ENCODE measurements around the gene NR0B2. TPM values are rescaled to one million over a fixed set of nuclear protein-coding genes. Genes with fewer than 3 reads are reported as not detected.

Gene NR0B2
- total RNA-seq, 1 donor from 2014 or later: not detected

DNA sequence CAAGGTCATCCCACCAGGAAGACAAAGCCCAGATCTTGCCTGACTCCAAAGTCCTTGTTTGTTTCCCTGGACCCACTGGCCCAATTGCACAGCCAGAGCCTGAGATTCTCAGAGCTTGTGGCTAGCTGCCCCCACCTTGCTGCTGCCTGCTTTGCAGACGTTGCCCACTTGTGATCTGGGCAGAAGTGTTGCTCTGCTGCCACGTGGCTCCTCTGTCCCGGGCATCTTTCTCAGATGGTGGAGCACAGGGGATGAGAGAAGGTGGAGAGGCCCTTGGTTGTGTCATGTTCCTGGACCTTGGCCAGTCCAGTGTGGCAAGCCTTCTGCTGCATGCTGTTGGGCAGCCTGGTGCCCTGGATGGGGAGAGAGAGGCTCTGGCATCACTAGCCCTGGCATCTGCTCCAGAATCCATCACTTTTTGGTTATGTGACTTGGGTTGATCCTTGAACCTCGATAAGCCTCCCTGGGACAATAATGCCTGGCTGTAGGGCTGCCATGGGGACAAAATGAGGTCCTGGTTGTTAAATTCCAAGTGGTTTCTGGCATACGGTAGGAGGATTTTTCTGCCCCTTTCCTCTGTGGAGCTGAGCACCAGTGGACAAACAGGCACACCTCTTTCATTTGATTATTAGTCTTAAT lies 1.5 kb upstream of the NR0B2 start:
- no peak for DNase-seq (ENCODE audit: extremely low spot score in 2 of 2)

DNA sequence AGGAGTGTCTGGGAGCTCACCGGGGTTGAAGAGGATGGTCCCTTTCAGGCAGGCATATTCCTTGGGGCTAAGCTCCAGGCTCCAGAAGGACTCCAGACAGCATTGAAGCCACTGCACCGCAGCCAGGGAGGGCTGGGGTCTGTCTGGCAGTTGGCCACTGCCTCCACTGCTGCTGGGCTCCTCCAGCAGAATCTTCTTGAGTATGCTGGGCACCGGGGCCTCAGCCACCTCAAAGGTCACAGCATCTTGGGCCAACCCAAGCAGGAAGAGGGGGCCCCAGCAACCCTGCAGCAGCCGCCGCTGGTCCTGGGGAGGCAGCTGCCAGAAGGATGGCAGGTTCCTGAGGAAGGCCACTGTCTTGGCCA lies 404 bp downstream of the NR0B2 start:
- TF ChIP-seq POLR2A (IDR thresholded peaks at IDR 0.05) (no peak), POLR2AphosphoS5 (IDR thresholded peaks at IDR 0.05; ENCODE audit: insufficient read depth in 1 of 2, low read depth in 1 of 2) (no peak)
- TF ChIP-seq, protein P1, sequence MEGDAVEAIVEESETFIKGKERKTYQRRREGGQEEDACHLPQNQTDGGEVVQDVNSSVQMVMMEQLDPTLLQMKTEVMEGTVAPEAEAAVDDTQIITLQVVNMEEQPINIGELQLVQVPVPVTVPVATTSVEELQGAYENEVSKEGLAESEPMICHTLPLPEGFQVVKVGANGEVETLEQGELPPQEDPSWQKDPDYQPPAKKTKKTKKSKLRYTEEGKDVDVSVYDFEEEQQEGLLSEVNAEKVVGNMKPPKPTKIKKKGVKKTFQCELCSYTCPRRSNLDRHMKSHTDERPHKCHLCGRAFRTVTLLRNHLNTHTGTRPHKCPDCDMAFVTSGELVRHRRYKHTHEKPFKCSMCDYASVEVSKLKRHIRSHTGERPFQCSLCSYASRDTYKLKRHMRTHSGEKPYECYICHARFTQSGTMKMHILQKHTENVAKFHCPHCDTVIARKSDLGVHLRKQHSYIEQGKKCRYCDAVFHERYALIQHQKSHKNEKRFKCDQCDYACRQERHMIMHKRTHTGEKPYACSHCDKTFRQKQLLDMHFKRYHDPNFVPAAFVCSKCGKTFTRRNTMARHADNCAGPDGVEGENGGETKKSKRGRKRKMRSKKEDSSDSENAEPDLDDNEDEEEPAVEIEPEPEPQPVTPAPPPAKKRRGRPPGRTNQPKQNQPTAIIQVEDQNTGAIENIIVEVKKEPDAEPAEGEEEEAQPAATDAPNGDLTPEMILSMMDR (IDR thresholded peaks at IDR 0.05): no peak
- no peaks in the 10 kb centered on the region for H3K36me3 ChIP-seq
- H3K27ac ChIP-seq: no peak overlapping the region
- no peaks in the 10 kb centered on the region for H3K27me3 ChIP-seq
- intact Hi-C loops (cut with DNase I): no loop called here
- H3K4me1 ChIP-seq: no peaks in the 10 kb centered on the region
- DNase-seq (ENCODE audit: extremely low spot score in 2 of 2): no peak
- H3K4me3 ChIP-seq: no peak overlapping the region
- H3K9me3 ChIP-seq: no peaks in the 10 kb centered on the region

More for the DNA sequence above, 1.5 kb upstream of the NR0B2 start:
- intact Hi-C loops (cut with DNase I): no loop called here
- no peak overlapping the region for H3K4me3 ChIP-seq
- no peak overlapping the region for H3K27ac ChIP-seq
- H3K27me3 ChIP-seq: no peaks in the 10 kb centered on the region
- no peaks in the 10 kb centered on the region for H3K9me3 ChIP-seq
- TF ChIP-seq POLR2A (IDR thresholded peaks at IDR 0.05): no peak
- H3K36me3 ChIP-seq: no peaks in the 10 kb centered on the region
- no peaks in the 10 kb centered on the region for H3K4me1 ChIP-seq

DNA sequence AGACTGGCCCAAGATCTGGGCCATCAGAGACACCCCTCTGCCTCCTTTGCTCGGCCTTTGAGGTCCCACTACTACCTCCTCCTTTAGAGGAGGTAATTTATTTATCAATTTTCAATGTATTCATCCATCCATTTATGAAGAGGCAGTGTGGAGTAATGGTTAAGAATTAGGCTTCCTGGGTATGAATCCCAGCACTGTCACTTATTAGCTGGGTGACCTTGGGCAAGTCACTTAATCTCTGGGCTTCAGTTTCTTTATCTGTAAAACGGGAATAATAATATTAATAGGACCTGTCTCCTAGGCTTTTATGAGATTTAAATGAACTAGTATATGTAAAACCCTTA lies 1.7 kb downstream of the NR0B2 start:
- H3K27me3 ChIP-seq: no peaks in the 10 kb centered on the region
- no peaks in the 10 kb centered on the region for H3K4me1 ChIP-seq
- no peak for DNase-seq (ENCODE audit: extremely low spot score in 2 of 2)
- no peaks in the 10 kb centered on the region for H3K36me3 ChIP-seq
- intact Hi-C loops (cut with DNase I): no loop called here
- H3K9me3 ChIP-seq: no peaks in the 10 kb centered on the region
- H3K27ac ChIP-seq: no peak overlapping the region
- H3K4me3 ChIP-seq: no peak overlapping the region
- TF ChIP-seq POLR2AphosphoS5 (IDR thresholded peaks at IDR 0.05; ENCODE audit: insufficient read depth in 1 of 2, low read depth in 1 of 2) (no peak), POLR2A (IDR thresholded peaks at IDR 0.05) (no peak)
- TF ChIP-seq, protein P1 (IDR thresholded peaks at IDR 0.05): no peak

DNA sequence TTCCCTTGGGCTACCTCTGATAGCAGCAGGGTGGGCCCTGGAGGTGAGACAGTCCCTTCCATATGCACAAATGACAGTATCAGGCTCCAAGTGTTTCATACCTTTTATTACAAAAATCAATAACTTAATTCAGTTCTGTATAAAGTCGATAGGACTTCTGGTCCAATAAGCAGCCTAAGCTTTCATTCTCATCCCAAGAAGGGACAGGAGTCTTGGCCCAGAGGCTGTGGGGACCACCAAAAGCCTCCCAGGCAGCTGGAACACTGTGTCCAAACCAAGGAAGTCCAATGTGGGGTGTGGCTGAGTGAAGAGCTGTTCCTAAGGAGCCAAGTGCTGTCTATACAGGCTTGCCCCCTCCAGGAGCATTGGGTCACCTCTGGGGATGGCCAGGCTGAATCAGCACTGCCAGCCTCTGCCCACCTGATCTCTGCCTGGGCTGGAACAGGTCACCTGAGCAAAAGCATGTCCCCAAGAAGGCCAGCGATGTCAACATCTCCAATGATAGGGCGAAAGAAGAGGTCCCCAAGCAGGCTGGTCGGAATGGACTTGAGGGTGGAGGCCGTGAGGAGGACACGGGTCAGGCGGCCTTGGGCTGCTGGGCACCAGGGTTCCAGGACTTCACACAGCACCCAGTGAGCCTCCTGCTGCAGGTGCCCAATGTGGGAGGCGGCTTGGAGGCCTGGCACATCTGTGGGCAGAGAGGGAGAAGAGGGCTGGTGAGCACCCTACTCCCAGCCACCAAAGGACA lies 2.2 kb downstream of the NR0B2 start:
- no peak for TF ChIP-seq POLR2A (IDR thresholded peaks at IDR 0.05)
- TF ChIP-seq, protein P1 (IDR thresholded peaks at IDR 0.05): no peak
- TF ChIP-seq POLR2AphosphoS5 (IDR thresholded peaks at IDR 0.05; ENCODE audit: insufficient read depth in 1 of 2, low read depth in 1 of 2): no peak
- DNase-seq (ENCODE audit: extremely low spot score in 2 of 2): no peak
- Histone ChIP-seq H3K27ac (no peak overlapping the region), H3K4me1 (no peaks in the 10 kb centered on the region), H3K27me3 (no peaks in the 10 kb centered on the region), H3K4me3 (no peak overlapping the region), H3K36me3 (no peaks in the 10 kb centered on the region), H3K9me3 (no peaks in the 10 kb centered on the region)
- intact Hi-C loops (cut with DNase I): no loop called here

DNA sequence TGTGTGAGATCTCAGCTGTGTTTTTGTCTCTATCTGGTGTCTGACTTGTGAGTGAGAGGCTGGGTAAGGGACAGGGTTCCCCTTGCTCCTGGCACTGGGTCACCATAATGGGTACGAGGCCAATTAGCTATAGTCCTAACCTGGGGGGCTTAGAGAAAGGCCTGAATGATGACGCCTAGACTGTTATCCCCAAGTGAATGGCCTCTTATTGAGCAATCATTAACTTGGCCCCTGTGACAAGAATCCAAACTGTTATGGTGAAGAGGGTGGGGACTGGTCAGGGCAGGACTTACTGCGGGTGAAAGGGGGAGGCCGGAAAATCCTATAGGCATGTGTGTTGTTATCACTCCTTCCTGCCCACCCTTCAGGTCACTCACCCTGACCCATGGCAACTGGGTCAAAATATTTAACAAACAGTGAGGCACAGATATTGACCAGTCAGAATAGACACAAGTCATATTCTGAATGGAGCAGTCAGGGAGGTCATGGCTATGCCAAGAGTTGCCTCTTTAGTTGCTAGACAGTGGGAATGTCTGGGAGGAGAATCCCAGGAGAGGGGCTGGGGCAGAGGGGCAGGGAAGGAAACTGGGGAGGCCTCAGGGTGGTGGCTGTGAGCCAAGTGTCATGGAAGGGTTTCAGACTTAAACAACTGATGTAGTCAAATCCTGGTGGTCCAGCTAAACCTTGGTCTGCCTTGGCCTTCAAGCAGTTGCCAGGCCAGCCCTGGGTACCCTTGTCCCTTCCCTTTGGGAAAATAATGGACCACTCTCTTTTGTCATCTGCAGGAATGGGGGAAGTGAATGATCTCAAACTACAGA lies 3.2 kb downstream of the NR0B2 start:
- TF ChIP-seq, protein P1 (IDR thresholded peaks at IDR 0.05): no peak
- TF ChIP-seq POLR2A (IDR thresholded peaks at IDR 0.05) (no peak), POLR2AphosphoS5 (IDR thresholded peaks at IDR 0.05; ENCODE audit: insufficient read depth in 1 of 2, low read depth in 1 of 2) (no peak)
- Histone ChIP-seq H3K9me3 (no peaks in the 10 kb centered on the region), H3K27ac (no peak overlapping the region), H3K4me3 (no peak overlapping the region), H3K27me3 (no peaks in the 10 kb centered on the region), H3K36me3 (no peaks in the 10 kb centered on the region), H3K4me1 (no peaks in the 10 kb centered on the region)
- no peak for DNase-seq (ENCODE audit: extremely low spot score in 2 of 2)
- intact Hi-C loops (cut with DNase I): no loop called here

Data from vagina (tissue), 2 donors.